H1 (cell line): ENCODE measurements around the gene PDS5A.

Source experiments
- BRCA1 ChIP-seq: IDR thresholded peaks from 2 replicates; pipeline ENCODE4 v1.6.1; 2012; ENCODE audit warnings: low read depth, low read length, improper control_type of control experiment
- EP300 ChIP-seq, 2 experiments: IDR thresholded peaks; 1 replicate in 1 of 2; 2 replicates in 1 of 2; pipeline ENCODE4 v1.6.1; 2011 to 2012; ENCODE audit warnings: low read depth in 2 of 2, low read length in 2 of 2, mild to moderate bottlenecking in 2 of 2, borderline replicate concordance in 1 of 2, inconsistent platforms in 1 of 2, moderate library complexity in 1 of 2
- EZH2 ChIP-seq: fragments of 200-600 bp; sonication (generic); IDR thresholded peaks from 2 replicates; pipeline ENCODE4 v1.7.1; 2012; ENCODE audit warnings: low read depth, mild to moderate bottlenecking, moderate library complexity, low read length, inconsistent platforms; ENCODE audit not compliant: severe bottlenecking
- JUND ChIP-seq: IDR thresholded peaks from 2 replicates; pipeline ENCODE4 v1.6.1; 2011; ENCODE audit warnings: mild to moderate bottlenecking, improper control_type of control experiment, low read length
- NRF1 ChIP-seq: IDR thresholded peaks from 2 replicates; pipeline ENCODE4 v1.6.1; 2011; ENCODE audit warnings: mild to moderate bottlenecking, low read depth, low read length, improper control_type of control experiment
- POLR2A ChIP-seq, 2 experiments: IDR thresholded peaks; 1 replicate in 1 of 2; 2 replicates in 1 of 2; pipeline ENCODE4 v1.6.1; 2011; ENCODE audit warnings: low read depth in 2 of 2, low read length in 2 of 2, mild to moderate bottlenecking in 2 of 2; ENCODE audit errors: control extremely low read depth in 1 of 2
- POU5F1 ChIP-seq: IDR thresholded peaks from 2 replicates; pipeline ENCODE4 v1.6.1; 2011; ENCODE audit warnings: low read depth, mild to moderate bottlenecking, low read length, moderate library complexity
- RAD21 ChIP-seq, 2 experiments: IDR thresholded peaks in 1 of 2; conservative IDR thresholded peaks in 1 of 2; 2 replicates each; pipeline ENCODE4 v1.6.1; 2011; ENCODE audit warnings: low read depth in 2 of 2, low read length in 2 of 2, improper control_type of control experiment in 1 of 2, inconsistent platforms in 1 of 2, mild to moderate bottlenecking in 1 of 2, moderate library complexity in 1 of 2
- RXRA ChIP-seq: IDR thresholded peaks from 2 replicates; pipeline ENCODE4 v1.6.1; 2011; ENCODE audit warnings: low read depth, mild to moderate bottlenecking, low read length, moderate library complexity; ENCODE audit not compliant: insufficient read depth
- TF ChIP-seq, protein P1 (sequence below), 3 experiments: IDR thresholded peaks; 1 replicate in 2 of 3; 2 replicates in 1 of 3; pipeline versions ENCODE4 v1.5.1 to v1.6.1; 2011; ENCODE audit warnings: low read length in 3 of 3, mild to moderate bottlenecking in 3 of 3, inconsistent platforms in 2 of 3, low read depth in 1 of 3, moderate library complexity in 1 of 3; ENCODE audit not compliant: insufficient read depth in 1 of 3; ENCODE audit errors: control extremely low read depth in 1 of 3

DNA sequence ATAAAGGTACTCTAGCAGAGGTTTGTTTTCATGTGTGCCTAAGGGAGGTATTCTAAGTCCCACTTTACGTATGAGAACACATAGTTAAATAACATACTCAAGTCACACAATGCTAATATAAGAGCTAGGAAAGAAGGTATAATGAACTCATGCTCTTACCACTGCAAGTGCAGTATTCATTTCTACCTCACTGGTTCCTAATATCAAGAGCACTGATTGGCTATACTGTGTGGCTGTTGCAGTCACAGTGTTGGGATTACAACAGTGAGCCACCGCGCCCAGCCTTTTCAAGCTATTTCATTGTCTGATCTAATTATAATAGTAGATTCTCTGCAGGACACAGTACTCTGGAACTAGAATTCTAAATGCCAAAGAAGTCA, 84.0 kb downstream of the PDS5A start:
- TF ChIP-seq, protein P1, sequence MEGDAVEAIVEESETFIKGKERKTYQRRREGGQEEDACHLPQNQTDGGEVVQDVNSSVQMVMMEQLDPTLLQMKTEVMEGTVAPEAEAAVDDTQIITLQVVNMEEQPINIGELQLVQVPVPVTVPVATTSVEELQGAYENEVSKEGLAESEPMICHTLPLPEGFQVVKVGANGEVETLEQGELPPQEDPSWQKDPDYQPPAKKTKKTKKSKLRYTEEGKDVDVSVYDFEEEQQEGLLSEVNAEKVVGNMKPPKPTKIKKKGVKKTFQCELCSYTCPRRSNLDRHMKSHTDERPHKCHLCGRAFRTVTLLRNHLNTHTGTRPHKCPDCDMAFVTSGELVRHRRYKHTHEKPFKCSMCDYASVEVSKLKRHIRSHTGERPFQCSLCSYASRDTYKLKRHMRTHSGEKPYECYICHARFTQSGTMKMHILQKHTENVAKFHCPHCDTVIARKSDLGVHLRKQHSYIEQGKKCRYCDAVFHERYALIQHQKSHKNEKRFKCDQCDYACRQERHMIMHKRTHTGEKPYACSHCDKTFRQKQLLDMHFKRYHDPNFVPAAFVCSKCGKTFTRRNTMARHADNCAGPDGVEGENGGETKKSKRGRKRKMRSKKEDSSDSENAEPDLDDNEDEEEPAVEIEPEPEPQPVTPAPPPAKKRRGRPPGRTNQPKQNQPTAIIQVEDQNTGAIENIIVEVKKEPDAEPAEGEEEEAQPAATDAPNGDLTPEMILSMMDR (IDR thresholded peaks at IDR 0.05; ENCODE audit: control extremely low read depth in 1 of 3, insufficient read depth in 1 of 3, low read depth in 1 of 3, low read length in 3 of 3), result no peak
- no peak for TF ChIP-seq RXRA
- TF ChIP-seq POLR2A (IDR thresholded peaks at IDR 0.05; ENCODE audit: control extremely low read depth in 1 of 2, low read depth in 2 of 2, low read length in 2 of 2), result no peak
- no peak for TF ChIP-seq JUND
- no peak for TF ChIP-seq POU5F1
- TF ChIP-seq BRCA1, result no peak
- no peak for TF ChIP-seq RAD21 (IDR thresholded peaks at IDR 0.05 in 1 of 2, conservative IDR thresholded peaks at IDR 0.05 in 1 of 2; ENCODE audit: low read depth in 2 of 2, low read length in 2 of 2)
- TF ChIP-seq NRF1, result no peak
- TF ChIP-seq EP300 (IDR thresholded peaks at IDR 0.05; ENCODE audit: borderline replicate concordance in 1 of 2, low read depth in 2 of 2, low read length in 2 of 2), result no peak
- no peak for TF ChIP-seq EZH2
